ENCODE measurements around the gene INO80B. TPM values are rescaled to one million over a fixed set of nuclear protein-coding genes. Genes with fewer than 3 reads are reported as not detected.
A peak's percentile ranks its signal among the peaks of the same experiment; 100 is the strongest.

The INO80B gene
- polyA plus RNA-seq, 1 donor from 2014 or later: 35.2 TPM

DNA sequence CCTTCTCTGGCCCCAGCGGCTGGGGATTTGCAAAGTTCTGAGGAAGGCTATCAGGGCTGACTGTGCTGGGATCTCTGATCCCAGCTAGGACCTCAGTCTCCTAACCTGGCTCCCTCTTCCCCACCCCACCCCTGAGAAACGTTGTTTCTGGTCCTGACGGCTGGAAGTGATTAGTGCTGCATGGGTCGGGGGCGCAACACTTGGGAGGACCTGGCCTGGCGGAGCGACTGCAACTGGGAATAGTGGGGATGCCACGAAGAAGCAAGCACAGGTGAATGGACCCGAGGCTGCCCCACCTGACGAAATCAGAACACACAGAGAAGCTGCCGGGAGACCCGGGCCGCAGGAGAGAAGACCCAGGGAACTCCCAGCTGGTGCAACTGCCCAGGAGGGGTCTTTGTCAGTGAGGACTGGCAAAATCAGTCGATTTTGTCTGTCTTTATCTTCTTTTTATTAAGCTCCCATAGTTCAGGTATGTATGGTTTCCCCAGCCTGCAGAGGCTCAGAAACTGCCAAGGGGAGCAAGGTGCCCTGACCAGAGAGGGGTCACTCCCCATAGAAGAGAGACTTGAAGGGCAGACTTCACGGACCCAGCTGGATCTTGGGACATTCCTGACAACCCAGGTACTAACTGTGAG is 45.2 kb downstream of the INO80B start:
- no peak overlapping the region for H3K4me2 ChIP-seq (ENCODE audit: low read length)
- no peak overlapping the region for H2AFZ ChIP-seq (ENCODE audit: low read depth, low read length)
- no peaks in the 10 kb centered on the region for H3K9me3 ChIP-seq (ENCODE audit: low read length)
- no peaks in the 10 kb centered on the region for H3K36me3 ChIP-seq (ENCODE audit: insufficient read depth, low read length)
- H3K27me3 ChIP-seq (ENCODE audit: insufficient read depth, low read depth, low read length): peaks cover 92% of the 10 kb centered on the region
- H3K79me2 ChIP-seq (replicated peaks; ENCODE audit: insufficient read depth, low read length): no peaks in the 10 kb centered on the region
- H3K4me3 ChIP-seq (ENCODE audit: low read length): peak overlapping the region; percentile 55
- H3F3A ChIP-seq (ENCODE audit: insufficient read depth, low read length, poor library complexity, severe bottlenecking): no peaks in the 10 kb centered on the region
- H4K20me1 ChIP-seq (ENCODE audit: insufficient read depth): no peaks in the 10 kb centered on the region
- no peak overlapping the region for H3K27ac ChIP-seq (ENCODE audit: low read length)
- H3K9me2 ChIP-seq (ENCODE audit: insufficient read depth, low read length): no peaks in the 10 kb centered on the region
- H3K9ac ChIP-seq (ENCODE audit: low read length): no peak overlapping the region
- peak; percentile 71 for TF ChIP-seq EZH2 (IDR thresholded peaks at IDR 0.05; ENCODE audit: borderline replicate concordance, insufficient read depth, low read length, poor library complexity, severe bottlenecking)
- TF ChIP-seq, protein P1, sequence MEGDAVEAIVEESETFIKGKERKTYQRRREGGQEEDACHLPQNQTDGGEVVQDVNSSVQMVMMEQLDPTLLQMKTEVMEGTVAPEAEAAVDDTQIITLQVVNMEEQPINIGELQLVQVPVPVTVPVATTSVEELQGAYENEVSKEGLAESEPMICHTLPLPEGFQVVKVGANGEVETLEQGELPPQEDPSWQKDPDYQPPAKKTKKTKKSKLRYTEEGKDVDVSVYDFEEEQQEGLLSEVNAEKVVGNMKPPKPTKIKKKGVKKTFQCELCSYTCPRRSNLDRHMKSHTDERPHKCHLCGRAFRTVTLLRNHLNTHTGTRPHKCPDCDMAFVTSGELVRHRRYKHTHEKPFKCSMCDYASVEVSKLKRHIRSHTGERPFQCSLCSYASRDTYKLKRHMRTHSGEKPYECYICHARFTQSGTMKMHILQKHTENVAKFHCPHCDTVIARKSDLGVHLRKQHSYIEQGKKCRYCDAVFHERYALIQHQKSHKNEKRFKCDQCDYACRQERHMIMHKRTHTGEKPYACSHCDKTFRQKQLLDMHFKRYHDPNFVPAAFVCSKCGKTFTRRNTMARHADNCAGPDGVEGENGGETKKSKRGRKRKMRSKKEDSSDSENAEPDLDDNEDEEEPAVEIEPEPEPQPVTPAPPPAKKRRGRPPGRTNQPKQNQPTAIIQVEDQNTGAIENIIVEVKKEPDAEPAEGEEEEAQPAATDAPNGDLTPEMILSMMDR (IDR thresholded peaks at IDR 0.05; ENCODE audit: poor library complexity, severe bottlenecking): no peak

DNA sequence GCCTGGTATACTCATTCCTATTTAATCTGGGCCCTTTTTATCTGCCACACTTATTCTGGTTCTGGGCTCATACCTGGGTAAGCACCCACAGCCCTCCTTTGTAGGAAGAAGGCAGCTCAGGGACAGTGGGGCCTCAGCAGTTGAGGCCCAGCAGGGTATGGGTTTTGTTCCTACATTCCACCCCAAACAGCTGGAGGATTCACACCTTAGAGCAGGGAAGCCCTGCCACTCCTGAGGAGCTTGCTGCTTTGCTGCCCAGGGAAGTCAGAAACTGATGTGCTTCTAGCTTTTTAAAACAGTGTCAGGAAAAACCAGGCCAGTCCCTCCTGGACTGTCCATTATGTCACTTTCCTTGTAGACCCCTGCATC is 45.7 kb downstream of the INO80B start:
- Histone ChIP-seq H3K27me3 (ENCODE audit: insufficient read depth, low read depth, low read length) (peaks cover 97% of the 10 kb centered on the region), H3K9me3 (ENCODE audit: low read length) (no peaks in the 10 kb centered on the region), H3K4me2 (ENCODE audit: low read length) (no peak overlapping the region), H3F3A (ENCODE audit: insufficient read depth, low read length, poor library complexity, severe bottlenecking) (no peaks in the 10 kb centered on the region), H3K9me2 (ENCODE audit: insufficient read depth, low read length) (no peaks in the 10 kb centered on the region), H3K36me3 (ENCODE audit: insufficient read depth, low read length) (peaks cover 4% of the 10 kb centered on the region), H4K20me1 (ENCODE audit: insufficient read depth) (no peaks in the 10 kb centered on the region), H3K9ac (ENCODE audit: low read length) (no peak overlapping the region), H2AFZ (ENCODE audit: low read depth, low read length) (no peak overlapping the region), H3K79me2 (replicated peaks; ENCODE audit: insufficient read depth, low read length) (no peaks in the 10 kb centered on the region), H3K4me3 (ENCODE audit: low read length) (no peak overlapping the region), H3K27ac (ENCODE audit: low read length) (no peak overlapping the region)
- no peak for TF ChIP-seq MXI1 (conservative IDR thresholded peaks at IDR 0.05; ENCODE audit: poor library complexity, severe bottlenecking)
- no peak for TF ChIP-seq EP300 (conservative IDR thresholded peaks at IDR 0.05; ENCODE audit: poor library complexity, severe bottlenecking)
- no peak for TF ChIP-seq SMC3 (conservative IDR thresholded peaks at IDR 0.05; ENCODE audit: poor library complexity)
- TF ChIP-seq EZH2 (IDR thresholded peaks at IDR 0.05; ENCODE audit: borderline replicate concordance, insufficient read depth, low read length, poor library complexity, severe bottlenecking): no peak
- TF ChIP-seq TAF1 (IDR thresholded peaks at IDR 0.05; ENCODE audit: low read depth): no peak
- no peak for TF ChIP-seq POLR2AphosphoS5 (IDR thresholded peaks at IDR 0.05)
- TF ChIP-seq, protein P1 (IDR thresholded peaks at IDR 0.05; ENCODE audit: poor library complexity, severe bottlenecking): no peak
- TF ChIP-seq RAD21 (conservative IDR thresholded peaks at IDR 0.05): no peak
- TF ChIP-seq, protein P2, sequence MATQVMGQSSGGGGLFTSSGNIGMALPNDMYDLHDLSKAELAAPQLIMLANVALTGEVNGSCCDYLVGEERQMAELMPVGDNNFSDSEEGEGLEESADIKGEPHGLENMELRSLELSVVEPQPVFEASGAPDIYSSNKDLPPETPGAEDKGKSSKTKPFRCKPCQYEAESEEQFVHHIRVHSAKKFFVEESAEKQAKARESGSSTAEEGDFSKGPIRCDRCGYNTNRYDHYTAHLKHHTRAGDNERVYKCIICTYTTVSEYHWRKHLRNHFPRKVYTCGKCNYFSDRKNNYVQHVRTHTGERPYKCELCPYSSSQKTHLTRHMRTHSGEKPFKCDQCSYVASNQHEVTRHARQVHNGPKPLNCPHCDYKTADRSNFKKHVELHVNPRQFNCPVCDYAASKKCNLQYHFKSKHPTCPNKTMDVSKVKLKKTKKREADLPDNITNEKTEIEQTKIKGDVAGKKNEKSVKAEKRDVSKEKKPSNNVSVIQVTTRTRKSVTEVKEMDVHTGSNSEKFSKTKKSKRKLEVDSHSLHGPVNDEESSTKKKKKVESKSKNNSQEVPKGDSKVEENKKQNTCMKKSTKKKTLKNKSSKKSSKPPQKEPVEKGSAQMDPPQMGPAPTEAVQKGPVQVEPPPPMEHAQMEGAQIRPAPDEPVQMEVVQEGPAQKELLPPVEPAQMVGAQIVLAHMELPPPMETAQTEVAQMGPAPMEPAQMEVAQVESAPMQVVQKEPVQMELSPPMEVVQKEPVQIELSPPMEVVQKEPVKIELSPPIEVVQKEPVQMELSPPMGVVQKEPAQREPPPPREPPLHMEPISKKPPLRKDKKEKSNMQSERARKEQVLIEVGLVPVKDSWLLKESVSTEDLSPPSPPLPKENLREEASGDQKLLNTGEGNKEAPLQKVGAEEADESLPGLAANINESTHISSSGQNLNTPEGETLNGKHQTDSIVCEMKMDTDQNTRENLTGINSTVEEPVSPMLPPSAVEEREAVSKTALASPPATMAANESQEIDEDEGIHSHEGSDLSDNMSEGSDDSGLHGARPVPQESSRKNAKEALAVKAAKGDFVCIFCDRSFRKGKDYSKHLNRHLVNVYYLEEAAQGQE (IDR thresholded peaks at IDR 0.05; ENCODE audit: borderline replicate concordance): no peak

Measured in neural cell (in vitro differentiated cells).